ENCODE data around the gene PRSS53.

DNA sequence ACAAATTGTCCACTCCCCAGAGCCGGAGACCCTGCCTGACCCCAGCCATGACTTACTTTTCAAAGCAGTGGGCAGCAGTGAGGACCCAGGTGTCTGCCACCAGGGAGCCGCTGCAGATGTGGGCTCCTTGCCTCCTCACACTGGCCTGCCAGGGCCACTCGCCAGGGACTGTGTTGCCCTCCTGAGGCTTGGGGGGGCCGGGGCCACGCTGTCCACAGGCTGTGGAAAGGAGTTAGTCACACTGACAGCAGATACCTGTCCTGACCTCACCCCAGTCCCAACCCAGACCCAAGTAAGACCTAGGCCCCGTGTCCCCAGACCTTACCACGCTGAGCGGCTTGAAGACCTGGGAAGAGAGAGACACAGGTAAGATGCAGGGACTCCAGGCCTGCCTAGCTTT, 1.3 kb downstream of the PRSS53 start:
- TF ChIP-seq CTCF (IDR thresholded peaks at IDR 0.05) (no peak), POLR2A (IDR thresholded peaks at IDR 0.05) (no peak)

Measured in heart left ventricle (tissue), 13 donors.